Upper lobe of right lung (tissue), 1 donor: ENCODE results near the gene TJP3. TPM values are rescaled to one million over a fixed set of nuclear protein-coding genes. Genes with fewer than 3 reads are reported as not detected.

Experiments used
- ATAC-seq: fragments of 200-7000 bp; cut with Tn5 transposase; one replicate; pipeline ENCODE4 v1.9.1; 2020; ENCODE audit warnings: mild to moderate bottlenecking, moderate library complexity
- DNase-seq: peaks from one replicate; pipeline ENCODE4 v3.0.0-alpha.2; 2020
- H3K27ac ChIP-seq: fragments of 200-600 bp; one replicate; pipeline ENCODE4 v1.8.0; 2022
- H3K27me3 ChIP-seq: fragments of 200-600 bp; one replicate; pipeline ENCODE4 v1.8.0; 2022; ENCODE audit warnings: mild to moderate bottlenecking
- H3K36me3 ChIP-seq: fragments of 200-600 bp; one replicate; pipeline ENCODE4 v1.8.0; 2022
- H3K4me1 ChIP-seq: fragments of 200-600 bp; one replicate; pipeline ENCODE4 v1.8.0; 2022
- H3K4me3 ChIP-seq: fragments of 200-600 bp; one replicate; pipeline ENCODE4 v1.8.0; 2022; ENCODE audit warnings: mild to moderate bottlenecking
- H3K9me3 ChIP-seq: fragments of 200-600 bp; one replicate; pipeline ENCODE4 v1.8.0; 2022
- intact Hi-C: fragments of 100-400 bp; cut with DNase I; formaldehyde crosslinking; loops from one replicate; pipeline ENCODE4 v1.11.0; 2022
- total RNA-seq: library from RNA; stranded (reverse); fragmentation: NEBNext Ultra II Directional; extraction: Animal tissue kit (Norgen Biotek cat#: 25700); gene quantifications from one replicate; pipeline ENCODE4 v1.2.1, GENCODE V29; 2021
- TF ChIP-seq, protein P1 (sequence below): fragments of 200-600 bp; IDR thresholded peaks from one replicate; pipeline ENCODE4 v1.8.0; 2022; ENCODE audit warnings: antibody characterized with exemption
- donor health status: DM: no; HTN: yes; CAD: no; lungs with severe emphysema.

TJP3 gene
- total RNA-seq, 1 donor from 2014 or later, result 23.0 TPM

DNA sequence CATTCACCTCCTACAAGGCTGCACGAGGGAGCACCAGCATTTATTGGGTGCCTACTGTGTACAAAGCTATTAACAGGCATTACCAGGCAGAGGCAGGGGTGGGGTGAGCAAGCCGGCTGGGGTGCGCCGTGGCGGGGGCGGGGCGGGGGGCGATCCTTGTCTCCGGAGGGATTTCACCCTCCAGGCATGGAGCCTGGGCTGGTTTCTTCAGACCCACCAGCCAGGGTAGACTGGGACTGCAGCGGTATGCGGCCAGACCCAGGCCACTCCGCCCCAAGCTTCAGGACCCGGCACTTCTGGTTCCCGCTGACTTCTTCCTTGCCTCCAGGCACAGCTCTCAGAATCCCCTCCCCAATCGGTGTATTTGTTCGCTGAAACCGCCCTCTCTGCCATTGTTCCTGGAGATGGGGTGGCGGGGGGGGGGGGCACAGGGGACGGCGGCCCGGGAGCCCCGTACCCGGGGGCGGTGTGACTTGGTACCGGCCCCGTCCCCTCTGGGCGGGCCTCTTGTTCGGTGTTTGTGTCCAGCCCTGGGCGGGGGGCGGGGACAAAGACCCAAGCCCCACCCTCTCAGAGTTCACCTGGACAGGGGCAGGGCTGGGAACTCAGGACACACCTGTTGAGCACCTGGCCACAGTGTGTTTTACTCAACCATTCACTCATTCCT, 14.4 kb downstream of the TJP3 start:
- Histone ChIP-seq H3K4me1 (peaks cover 23% of the 10 kb centered on the region), H3K27me3 (peaks cover 27% of the 10 kb centered on the region), H3K9me3 (no peaks in the 10 kb centered on the region), H3K27ac (no peak overlapping the region), H3K36me3 (no peaks in the 10 kb centered on the region), H3K4me3 (peak overlapping the region; percentile 40)
- ATAC-seq, result peak; percentile 40
- TF ChIP-seq, protein P1, sequence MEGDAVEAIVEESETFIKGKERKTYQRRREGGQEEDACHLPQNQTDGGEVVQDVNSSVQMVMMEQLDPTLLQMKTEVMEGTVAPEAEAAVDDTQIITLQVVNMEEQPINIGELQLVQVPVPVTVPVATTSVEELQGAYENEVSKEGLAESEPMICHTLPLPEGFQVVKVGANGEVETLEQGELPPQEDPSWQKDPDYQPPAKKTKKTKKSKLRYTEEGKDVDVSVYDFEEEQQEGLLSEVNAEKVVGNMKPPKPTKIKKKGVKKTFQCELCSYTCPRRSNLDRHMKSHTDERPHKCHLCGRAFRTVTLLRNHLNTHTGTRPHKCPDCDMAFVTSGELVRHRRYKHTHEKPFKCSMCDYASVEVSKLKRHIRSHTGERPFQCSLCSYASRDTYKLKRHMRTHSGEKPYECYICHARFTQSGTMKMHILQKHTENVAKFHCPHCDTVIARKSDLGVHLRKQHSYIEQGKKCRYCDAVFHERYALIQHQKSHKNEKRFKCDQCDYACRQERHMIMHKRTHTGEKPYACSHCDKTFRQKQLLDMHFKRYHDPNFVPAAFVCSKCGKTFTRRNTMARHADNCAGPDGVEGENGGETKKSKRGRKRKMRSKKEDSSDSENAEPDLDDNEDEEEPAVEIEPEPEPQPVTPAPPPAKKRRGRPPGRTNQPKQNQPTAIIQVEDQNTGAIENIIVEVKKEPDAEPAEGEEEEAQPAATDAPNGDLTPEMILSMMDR, result no peak
- no peak for DNase-seq
- intact Hi-C loops, result no loop called here

DNA sequence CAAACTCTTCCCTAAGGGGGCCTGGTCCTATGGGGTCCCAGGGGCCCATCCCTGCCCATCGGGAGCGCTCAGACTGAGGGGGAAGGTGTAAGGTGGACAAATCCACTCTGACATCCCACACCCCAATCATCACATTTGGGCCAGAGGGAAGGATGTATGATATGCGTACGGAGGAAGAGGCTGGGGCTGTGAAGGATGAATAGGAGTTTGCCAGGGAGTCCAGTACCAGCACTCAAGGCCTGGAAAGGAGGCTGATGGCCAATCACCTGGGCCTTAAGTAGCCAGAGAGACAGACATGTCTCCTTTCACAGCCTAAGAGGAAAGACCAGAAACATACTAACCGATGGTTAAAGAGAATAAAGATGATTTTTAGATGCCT, 14.9 kb downstream of the TJP3 start:
- Histone ChIP-seq H3K4me3 (no peak overlapping the region), H3K9me3 (no peaks in the 10 kb centered on the region), H3K36me3 (no peaks in the 10 kb centered on the region), H3K4me1 (peaks cover 23% of the 10 kb centered on the region), H3K27me3 (peaks cover 27% of the 10 kb centered on the region), H3K27ac (no peak overlapping the region)
- TF ChIP-seq, protein P1, result no peak
- intact Hi-C loops, result no loop called here
- DNase-seq (no peak), ATAC-seq (no peak)

DNA sequence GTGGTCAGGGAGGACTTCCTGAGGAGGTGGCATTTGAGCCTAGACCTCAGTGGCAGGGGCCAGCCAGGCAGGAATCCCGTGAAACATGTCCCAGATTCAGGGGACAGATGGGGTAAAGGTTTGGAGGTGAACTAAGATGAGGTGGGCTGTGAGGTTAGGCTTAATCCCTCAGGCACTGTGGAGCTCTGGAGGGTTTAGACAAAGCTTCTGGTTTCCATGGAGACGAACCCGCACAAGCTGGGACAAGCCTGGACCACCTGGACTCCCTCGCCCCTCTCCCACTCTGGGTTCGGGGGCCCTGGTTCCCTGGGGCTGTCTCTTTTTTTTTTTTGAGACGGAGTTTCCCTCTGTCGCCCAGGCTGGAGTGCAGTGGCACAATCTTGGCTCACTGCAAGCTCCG, 15.7 kb downstream of the TJP3 start:
- ATAC-seq (no peak), DNase-seq (no peak)
- H3K9me3 ChIP-seq, result no peaks in the 10 kb centered on the region
- no peak overlapping the region for H3K27ac ChIP-seq
- H3K36me3 ChIP-seq, result no peaks in the 10 kb centered on the region
- peaks cover 27% of the 10 kb centered on the region for H3K27me3 ChIP-seq
- H3K4me1 ChIP-seq, result peaks cover 19% of the 10 kb centered on the region
- TF ChIP-seq, protein P1, result no peak
- H3K4me3 ChIP-seq, result no peak overlapping the region
- intact Hi-C loops, result no loop called here

DNA sequence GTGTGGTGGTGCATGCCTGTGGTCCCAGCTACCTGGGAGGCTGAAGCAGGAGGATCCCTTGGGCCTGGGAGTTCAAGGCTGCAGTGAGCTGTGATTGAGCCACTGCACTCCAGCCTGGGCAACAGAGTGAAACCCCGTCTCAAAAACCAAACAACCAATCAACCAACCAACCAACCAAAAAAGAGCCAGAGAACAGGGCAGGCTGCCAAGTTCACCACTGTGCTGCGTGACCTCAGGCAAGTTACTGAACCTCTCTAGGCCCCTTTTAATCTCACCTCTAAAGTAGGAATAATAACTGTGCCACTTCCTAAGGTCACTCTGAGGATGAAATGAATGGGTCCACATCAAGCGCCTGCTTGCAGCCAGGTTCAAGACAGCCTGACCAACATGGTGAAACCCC, 16.9 kb downstream of the TJP3 start:
- DNase-seq, result no peak
- TF ChIP-seq, protein P1, result no peak
- peaks cover 17% of the 10 kb centered on the region for H3K4me1 ChIP-seq

DNA sequence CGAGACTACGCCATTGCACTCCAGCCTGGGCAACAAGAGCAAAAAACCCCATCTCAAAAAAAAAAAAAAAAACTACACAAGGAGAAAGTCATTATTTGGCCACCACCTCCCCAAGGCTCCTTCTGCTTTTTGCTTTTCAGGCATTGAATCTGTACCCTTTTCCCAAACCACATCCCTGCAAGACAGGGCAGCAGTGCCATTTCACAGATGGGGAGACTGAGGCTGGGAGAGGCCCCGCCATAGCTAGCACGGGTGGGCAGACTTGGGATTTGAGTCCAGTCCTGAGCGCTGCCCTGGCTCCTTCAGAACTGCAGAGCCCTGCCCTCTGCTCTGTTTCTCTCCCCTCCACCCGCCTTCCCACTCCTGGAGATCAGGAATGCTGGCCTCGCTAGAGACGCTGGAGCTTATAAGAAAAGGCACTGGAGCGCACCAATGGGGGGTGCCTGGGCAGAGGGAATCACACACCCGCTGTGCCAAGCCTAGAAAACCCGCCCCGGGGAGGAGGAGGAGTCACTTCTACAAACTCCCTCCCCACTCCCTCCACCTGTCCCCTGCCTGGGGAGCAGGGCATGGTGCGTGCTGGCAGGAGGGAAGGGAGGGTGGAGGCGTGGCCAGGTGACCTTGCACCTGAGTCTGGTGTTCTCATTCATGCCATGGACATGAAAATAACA, 17.6 kb downstream of the TJP3 start:
- intact Hi-C loops, result no loop called here
- peaks cover 14% of the 10 kb centered on the region for H3K4me1 ChIP-seq
- no peaks in the 10 kb centered on the region for H3K36me3 ChIP-seq

More for the DNA sequence above, 16.9 kb downstream of the TJP3 start:
- Histone ChIP-seq H3K36me3 (no peaks in the 10 kb centered on the region), H3K9me3 (no peaks in the 10 kb centered on the region), H3K27ac (no peak overlapping the region), H3K4me3 (no peak overlapping the region), H3K27me3 (peaks cover 22% of the 10 kb centered on the region)
- ATAC-seq, result no peak
- intact Hi-C loops, result no loop called here

More for the DNA sequence above, 17.6 kb downstream of the TJP3 start:
- Histone ChIP-seq H3K27me3 (peaks cover 17% of the 10 kb centered on the region), H3K4me3 (no peak overlapping the region), H3K27ac (no peak overlapping the region), H3K9me3 (no peaks in the 10 kb centered on the region)
- ATAC-seq (peak; percentile 70), DNase-seq (peak; percentile 75)
- TF ChIP-seq, protein P1, result no peak
